DND-41 (cell line): ENCODE measurements around the gene DYNC1I1.

Source experiments
- ATAC-seq: fragments of 200-7000 bp; cut with Tn5 transposase; 3 replicates; pipeline ENCODE4 v1.9.1; 2021; ENCODE audit warnings: low read depth; ENCODE audit not compliant: insufficient read depth
- DNase-seq: peaks from one replicate; pipeline ENCODE4 v3.0.0-alpha.2; 2020
- H2AFZ ChIP-seq: 2 replicates; pipeline ENCODE4 v1.6.0; 2012; ENCODE audit warnings: low read depth, low read length
- H3K27ac ChIP-seq: 2 replicates; pipeline ENCODE4 v1.5.1; 2012; ENCODE audit warnings: low read length, inconsistent platforms
- H3K27me3 ChIP-seq: fragments of 200-600 bp; sonication (generic); 2 replicates; pipeline ENCODE4 v1.6.0; 2012; ENCODE audit warnings: low read length, mild to moderate bottlenecking, inconsistent platforms; ENCODE audit not compliant: insufficient read depth, poor library complexity
- H3K36me3 ChIP-seq: 2 replicates; pipeline ENCODE4 v1.5.1; 2012; ENCODE audit warnings: low read length, inconsistent platforms; ENCODE audit not compliant: insufficient read depth
- H3K4me1 ChIP-seq: 2 replicates; pipeline ENCODE4 v1.5.1; 2012; ENCODE audit warnings: mild to moderate bottlenecking, low read length; ENCODE audit not compliant: insufficient read depth
- H3K4me2 ChIP-seq: 2 replicates; pipeline ENCODE4 v1.6.0; 2012; ENCODE audit warnings: mild to moderate bottlenecking, moderate library complexity, low read length, inconsistent platforms; ENCODE audit not compliant: insufficient read depth
- H3K4me3 ChIP-seq, 2 experiments: fragments of 200-600 bp in 1 of 2; shearing (Covaris generic) in 1 of 2; 2 replicates each; pipeline ENCODE4 v1.5.1; 2012 to 2016; ENCODE audit warnings: inconsistent platforms in 2 of 2, low read length in 2 of 2, mild to moderate bottlenecking in 2 of 2, low read depth in 1 of 2, moderate library complexity in 1 of 2
- H3K79me2 ChIP-seq: 2 replicates; pipeline ENCODE4 v1.6.0; 2012; ENCODE audit warnings: low read length, inconsistent platforms; ENCODE audit not compliant: insufficient read depth
- H3K9ac ChIP-seq: 2 replicates; pipeline ENCODE4 v1.6.0; 2012; ENCODE audit warnings: low read depth, mild to moderate bottlenecking, inconsistent platforms, low read length, moderate library complexity
- H3K9me3 ChIP-seq: 2 replicates; pipeline ENCODE4 v1.5.1; 2012; ENCODE audit warnings: low read length, moderate library complexity, mild to moderate bottlenecking, inconsistent platforms; ENCODE audit not compliant: insufficient read depth, severe bottlenecking
- H4K20me1 ChIP-seq: 2 replicates; pipeline ENCODE4 v1.6.0; 2012; ENCODE audit warnings: low read length; ENCODE audit not compliant: insufficient read depth
- CTCF ChIP-seq: IDR thresholded peaks from 2 replicates; pipeline ENCODE4 v1.5.1; 2012; ENCODE audit warnings: borderline replicate concordance, low read length, moderate library complexity, mild to moderate bottlenecking; ENCODE audit not compliant: poor library complexity, severe bottlenecking; ENCODE audit errors: extremely low read depth
- EZH2 ChIP-seq: IDR thresholded peaks from 3 replicates; pipeline ENCODE4 v1.6.1; 2012; ENCODE audit warnings: borderline replicate concordance, low read depth, mild to moderate bottlenecking, moderate library complexity, low read length, inconsistent platforms; ENCODE audit not compliant: severe bottlenecking

The DYNC1I1 gene

GRCh38 chr7:95772298-95772770 is at the start of gene DYNC1I1:
TSS of gene DYNC1I1 (plus strand) at chr7:95772554. CDS start at chr7:95804730, 32,176 bp downstream.
- Histone ChIP-seq H3K9ac (no peak within 1 kb of the TSS), H3K79me2 (no peaks in the 10 kb centered on the region), H3K4me3 (no peak within 1 kb of the TSS), H3K4me2 (no peak within 1 kb of the TSS), H3K36me3 (no peaks in the 10 kb centered on the region), H3K27ac (no peak within 1 kb of the TSS), H3K27me3 (no peaks in the 10 kb centered on the region), H3K9me3 (no peaks in the 10 kb centered on the region), H3K4me1 (no peaks in the 10 kb centered on the region), H4K20me1 (no peaks in the 10 kb centered on the region), H2AFZ (no peak within 1 kb of the TSS)
- DNase-seq (no peak), ATAC-seq (no peak)
- TF ChIP-seq CTCF = no peak
- no peak for TF ChIP-seq EZH2

- Histone ChIP-seq H3K79me2 (no peaks in the 10 kb centered on the region), H3K27ac (no peak overlapping the region), H3K9me3 (no peaks in the 10 kb centered on the region), H4K20me1 (no peaks in the 10 kb centered on the region), H2AFZ (no peak overlapping the region), H3K27me3 (no peaks in the 10 kb centered on the region), H3K9ac (no peak overlapping the region), H3K4me3 (no peak overlapping the region), H3K4me2 (no peak overlapping the region), H3K4me1 (no peaks in the 10 kb centered on the region), H3K36me3 (no peaks in the 10 kb centered on the region)
- ATAC-seq (peak; percentile 59; the same call in 2 of the 3 replicates), DNase-seq (no peak)
- TF ChIP-seq CTCF (peak; percentile 49), EZH2 (no peak)
Observed at GRCh38 chr7:95723583-95724180, 48.7 kb upstream of the DYNC1I1 start.

GRCh38 chr7:95725205-95725604 is 47.1 kb upstream of the DYNC1I1 start:
- Histone ChIP-seq H3K79me2 (no peaks in the 10 kb centered on the region), H2AFZ (no peak overlapping the region), H3K9ac (no peak overlapping the region), H3K4me1 (no peaks in the 10 kb centered on the region), H3K9me3 (no peaks in the 10 kb centered on the region), H3K4me3 (no peak overlapping the region), H3K27me3 (no peaks in the 10 kb centered on the region), H3K4me2 (no peak overlapping the region), H4K20me1 (no peaks in the 10 kb centered on the region), H3K36me3 (no peaks in the 10 kb centered on the region), H3K27ac (no peak overlapping the region)
- no peak for DNase-seq
- no peak for ATAC-seq
- TF ChIP-seq CTCF (no peak), EZH2 (no peak)
